Fibroblast of villous mesenchyme (primary cell): ENCODE measurements around the gene RNASE12. TPM values are rescaled to one million over a fixed set of nuclear protein-coding genes. Genes with fewer than 3 reads are reported as not detected.

Experiments used
- DNase-seq: peaks from one replicate; pipeline ENCODE4 v3.0.0-alpha.2; 2010; ENCODE audit warnings: low read depth
- H3K4me3 ChIP-seq: 2 replicates; pipeline ENCODE4 v1.5.1; 2011; ENCODE audit warnings: low read depth, mild to moderate bottlenecking, low read length
- CTCF ChIP-seq: IDR thresholded peaks from 2 replicates; pipeline ENCODE4 v1.5.1; 2012; ENCODE audit warnings: low read depth, mild to moderate bottlenecking, low read length; ENCODE audit not compliant: insufficient read depth
- total RNA-seq: library from RNA; depleted of rRNA; stranded (reverse); fragments of >200 nt; gene quantifications from 2 replicates; pipeline ENCODE4 v1.2.3, GENCODE V29; 2012

Gene RNASE12
- total RNA-seq, 1 donor, result not detected

GRCh38 chr14:20607617-20608016 lies 16.4 kb upstream of the RNASE12 start:
- no peak for DNase-seq
- no peak for TF ChIP-seq CTCF
- H3K4me3 ChIP-seq, result no peak overlapping the region

GRCh38 chr14:20606902-20607242 lies 15.7 kb upstream of the RNASE12 start:
- no peak for TF ChIP-seq CTCF
- no peak for DNase-seq
- H3K4me3 ChIP-seq, result no peak overlapping the region

GRCh38 chr14:20606190-20606901 lies 15.2 kb upstream of the RNASE12 start:
- DNase-seq, result peak; percentile 35
- TF ChIP-seq CTCF, result peak; percentile 69
- no peak overlapping the region for H3K4me3 ChIP-seq

- TF ChIP-seq CTCF, result no peak
- no peak for DNase-seq
These were observed 12.9 kb upstream of the RNASE12 start for GRCh38 chr14:20603813-20604690.

GRCh38 chr14:20602583-20602982 lies 11.4 kb upstream of the RNASE12 start:
- H3K4me3 ChIP-seq, result no peak overlapping the region
- DNase-seq, result no peak
- TF ChIP-seq CTCF, result no peak

More at GRCh38 chr14:20603813-20604690, 12.9 kb upstream of the RNASE12 start:
- no peak overlapping the region for H3K4me3 ChIP-seq

GRCh38 chr14:20601522-20601921 lies 10.3 kb upstream of the RNASE12 start:
- no peak overlapping the region for H3K4me3 ChIP-seq
- no peak for DNase-seq
- TF ChIP-seq CTCF, result no peak
